Activated CD4-positive, CD25-positive, alpha-beta regulatory T cell treated with anti-CD3 and anti-CD28 coated beads, Interleukin-2, amount 50 U/mL, for 16 hours (primary cell): ENCODE results near the gene HOXD9.

Source experiments
- DNase-seq: peaks from one replicate; pipeline ENCODE4 v3.0.0-alpha.2; 2020; ENCODE audit warnings: low read depth, low spot score

The HOXD9 gene

GRCh38 chr2:176122683-176123410, at the start of gene HOXD9:
Gene HOXD9, plus strand, starts transcription at chr2:176122719. Its CDS starts 50 bp downstream, at chr2:176122769.
- DNase-seq, result no peak

DNA sequence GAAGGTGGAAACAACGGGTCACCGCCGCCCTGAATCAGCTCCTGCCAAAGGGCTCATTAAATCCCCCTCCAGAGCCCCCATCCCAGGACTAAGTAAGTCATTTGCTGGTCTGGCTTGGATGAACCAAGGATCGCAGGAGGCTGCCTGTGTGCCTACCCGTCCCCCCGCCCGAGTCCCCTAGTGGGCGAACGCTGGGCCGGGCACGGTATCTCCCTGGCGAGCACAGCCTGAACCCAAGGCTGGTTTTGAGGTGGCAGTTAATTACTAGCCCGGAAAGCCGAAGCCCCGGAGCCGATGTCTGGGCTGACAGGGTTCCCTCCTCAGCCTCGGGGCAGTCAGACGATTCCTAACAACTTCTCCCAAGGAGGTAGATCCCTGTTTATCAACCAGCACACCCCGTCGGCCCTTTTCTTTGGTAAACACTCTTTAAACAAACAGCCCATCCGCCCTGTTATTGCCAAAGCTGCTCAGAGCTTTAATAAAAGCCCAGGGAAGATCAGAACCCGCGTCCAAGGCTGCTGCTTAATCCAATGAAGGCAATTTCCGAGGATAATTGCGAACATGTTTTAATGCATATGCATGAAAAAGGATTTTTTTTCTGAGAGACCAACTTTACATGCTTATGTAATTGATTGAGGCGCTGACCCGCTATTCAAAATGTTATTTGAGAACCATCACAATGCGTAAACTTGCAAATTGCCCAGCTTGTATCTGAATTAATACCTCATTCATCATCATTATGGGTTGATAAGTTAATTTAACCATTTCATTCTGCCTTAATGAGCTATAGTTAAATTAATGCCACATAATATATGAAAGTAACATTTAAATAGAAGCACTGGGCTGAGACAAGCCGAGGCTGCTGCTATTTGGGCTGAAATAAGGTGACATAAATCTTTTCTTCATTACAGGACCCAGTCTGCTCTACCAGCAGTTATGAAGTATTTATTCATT, 49.3 kb upstream of the HOXD9 start:
- DNase-seq, result no peak

- no peak for DNase-seq
Measured at GRCh38 chr2:176074919-176075425, 47.5 kb upstream of the HOXD9 start.

DNA sequence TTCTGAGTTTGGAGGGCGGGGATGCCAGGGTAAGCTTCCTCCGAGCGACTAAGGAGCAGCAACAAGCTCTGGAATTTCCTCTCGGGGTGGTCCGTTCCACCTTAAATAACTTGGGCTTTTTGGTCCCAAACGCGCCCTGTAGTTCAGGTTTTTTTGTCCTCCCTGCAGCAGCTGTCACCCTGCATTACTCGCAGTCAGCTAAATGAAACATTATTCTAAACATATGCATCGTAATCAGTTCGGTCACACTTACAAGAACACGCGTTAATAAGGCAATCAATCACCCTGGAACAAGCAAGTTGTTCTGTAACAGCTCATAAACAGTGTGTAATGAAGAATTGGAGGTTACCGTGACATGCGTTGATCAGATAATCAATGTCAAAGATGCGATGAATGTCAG, 47.0 kb upstream of the HOXD9 start:
- DNase-seq, result no peak

DNA sequence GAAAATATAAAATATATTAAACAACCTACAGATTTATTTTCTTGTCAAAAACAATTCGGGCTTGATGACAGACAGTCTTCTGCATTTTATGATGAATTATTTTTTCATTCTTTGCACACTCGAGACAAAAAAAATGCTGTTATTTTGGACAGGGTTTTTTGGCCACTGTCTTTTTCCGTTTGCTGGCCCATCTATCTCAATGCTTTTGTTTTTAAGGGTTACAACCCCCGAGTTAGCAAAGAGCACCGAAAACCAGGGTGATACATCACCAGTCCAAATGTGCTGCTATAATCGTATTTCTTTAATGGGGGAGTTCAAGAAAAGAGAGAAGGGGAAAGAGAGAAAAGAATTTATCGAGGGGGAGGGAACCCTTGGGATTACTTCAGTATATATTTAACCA, 46.5 kb upstream of the HOXD9 start:
- DNase-seq, result no peak

DNA sequence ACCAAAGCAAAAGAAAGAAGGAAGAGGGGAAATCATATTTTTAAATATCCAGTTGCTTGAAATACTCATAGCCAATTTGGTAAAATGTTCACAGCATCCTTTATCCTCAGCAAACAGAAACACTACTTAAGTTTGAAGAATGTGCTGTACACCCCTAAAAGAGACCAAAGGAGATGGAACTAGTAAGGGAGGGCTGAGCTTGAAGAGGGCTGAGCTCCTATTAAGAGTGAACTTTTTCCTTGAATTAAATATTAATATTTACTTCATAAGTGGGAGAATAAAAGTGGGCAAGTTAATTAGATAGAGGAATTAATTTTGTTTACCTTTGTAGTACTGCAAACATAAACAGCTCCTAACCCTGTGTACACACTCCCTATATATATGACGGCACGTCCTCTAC, 45.7 kb upstream of the HOXD9 start:
- DNase-seq, result no peak

- DNase-seq, result no peak
Measured at GRCh38 chr2:176078541-176079284, 43.8 kb upstream of the HOXD9 start.

- no peak for DNase-seq
Measured at GRCh38 chr2:176079285-176079830, 43.2 kb upstream of the HOXD9 start.

GRCh38 chr2:176079831-176080539, 42.5 kb upstream of the HOXD9 start:
- no peak for DNase-seq

- DNase-seq, result no peak
Measured at GRCh38 chr2:176080540-176081375, 41.8 kb upstream of the HOXD9 start.

DNA sequence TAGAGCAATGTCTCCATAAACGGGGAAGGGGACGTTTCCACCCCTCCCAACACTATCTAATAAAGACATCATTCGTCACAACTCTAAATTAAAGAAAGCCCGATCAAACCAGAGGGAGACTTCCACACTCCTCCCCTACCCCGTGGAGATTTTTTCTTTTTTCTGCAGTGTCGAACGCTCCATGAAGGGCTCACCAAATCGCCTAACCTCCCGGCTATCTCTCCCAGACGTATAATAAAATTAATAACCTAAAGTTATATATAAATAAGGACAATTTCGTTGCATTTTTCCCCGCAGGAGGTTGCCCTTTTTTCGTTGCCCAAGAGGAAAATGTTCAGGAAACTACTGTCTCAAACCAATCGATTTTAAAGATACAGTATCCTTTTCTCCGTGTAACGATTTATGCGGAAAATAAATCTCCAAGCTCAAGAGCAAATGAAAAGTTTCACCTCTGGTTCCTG, 41.1 kb upstream of the HOXD9 start:
- DNase-seq, result no peak

DNA sequence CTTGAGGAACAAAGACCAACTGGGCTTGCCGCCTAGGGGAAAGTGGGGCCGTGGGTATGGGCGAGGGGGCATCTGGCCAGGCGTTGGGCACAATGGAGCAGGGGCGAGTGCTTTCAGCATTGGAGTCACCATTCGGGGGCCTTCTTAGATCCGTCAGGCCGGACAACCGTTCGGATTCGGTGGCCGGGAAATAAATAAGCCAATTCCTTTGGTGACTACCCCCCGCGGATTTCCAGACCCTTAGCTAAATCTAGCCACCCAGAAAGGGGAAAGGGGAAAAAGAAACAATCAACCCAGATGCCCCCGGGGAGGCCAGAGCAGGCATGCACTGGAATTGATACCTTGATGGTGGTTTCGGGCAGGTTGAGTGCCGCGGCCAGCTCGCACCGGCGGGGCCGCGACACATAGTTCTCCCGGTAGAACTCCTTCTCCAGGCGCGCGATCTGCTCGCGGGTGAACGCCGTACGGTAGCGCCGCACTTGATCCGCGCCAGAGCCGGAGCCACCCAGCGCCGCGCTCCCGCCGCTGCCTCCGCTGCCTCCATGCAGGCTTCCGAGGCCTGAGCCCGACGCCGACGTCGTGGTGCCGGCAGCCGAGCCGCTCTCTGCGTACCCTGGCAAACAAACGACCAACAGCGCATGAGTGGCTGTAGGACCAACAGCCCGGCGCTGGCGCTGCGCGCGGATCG, 40.5 kb upstream of the HOXD9 start:
- no peak for DNase-seq

- DNase-seq, result no peak
Measured at GRCh38 chr2:176082525-176082823, 40.0 kb upstream of the HOXD9 start.

GRCh38 chr2:176082824-176083751, 39.4 kb upstream of the HOXD9 start:
- no peak for DNase-seq

DNA sequence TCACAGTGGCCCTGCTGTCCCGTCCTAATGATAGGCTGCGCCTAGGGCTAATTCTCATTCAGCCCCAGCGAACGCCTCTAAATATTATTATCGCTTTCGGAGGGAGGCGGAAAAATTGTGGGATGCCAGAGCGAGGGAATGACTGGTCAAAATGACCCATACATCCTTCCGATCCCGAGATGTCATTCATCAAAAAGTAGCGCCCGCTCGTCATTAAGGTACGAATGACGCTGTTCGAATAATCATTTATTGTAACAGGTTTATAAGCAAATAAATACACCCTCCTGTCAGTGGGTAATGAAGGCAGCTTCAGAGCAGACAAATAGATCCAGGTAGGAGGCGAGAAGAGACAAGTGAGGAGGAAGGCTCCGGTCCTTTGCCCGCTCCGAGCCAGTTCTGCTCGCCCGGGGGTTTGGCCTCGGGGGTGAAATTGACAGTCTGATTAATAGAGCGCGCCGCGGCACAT, 38.7 kb upstream of the HOXD9 start, which contains the start of gene EVX2:
Gene EVX2 (minus strand): TSS at position 167 of the 466 bp plus-strand sequence. CDS start 186 bp downstream, outside the sequence.
- no peak for DNase-seq

- DNase-seq, result no peak
Measured at GRCh38 chr2:176084611-176085119, 37.9 kb upstream of the HOXD9 start.

GRCh38 chr2:176085120-176085788, 37.3 kb upstream of the HOXD9 start:
- no peak for DNase-seq
